K562 (cell line): Measurements from ENCODE around the gene HOXB6. TPM values are rescaled to one million over a fixed set of nuclear protein-coding genes. Genes with fewer than 3 reads are reported as not detected.

Experiments used
- DEAF1 ChIP-seq: fragments of 450-650 bp; formaldehyde crosslinking; IDR thresholded peaks from 2 replicates; pipeline ENCODE4 v1.4.0; 2020; ENCODE audit warnings: mild to moderate bottlenecking, moderate library complexity
- ELF4 ChIP-seq: fragments of 450-650 bp; formaldehyde crosslinking; IDR thresholded peaks from 2 replicates; pipeline ENCODE4 v1.4.0; 2022; ENCODE audit warnings: missing genetic modification characterization
- ESRRB ChIP-seq: fragments of 250-450 bp; sonication (Bioruptor Pico); IDR thresholded peaks from 2 replicates; pipeline ENCODE4 v1.5.0; 2020; ENCODE audit warnings: mild to moderate bottlenecking, moderate library complexity, borderline replicate concordance
- HDAC1 ChIP-seq, 2 experiments: fragments of 450-650 bp; IDR thresholded peaks; 2 replicates each; pipeline ENCODE4 v1.6.1; 2016 to 2017; ENCODE audit warnings: inconsistent platforms in 1 of 2, mild to moderate bottlenecking in 1 of 2, moderate library complexity in 1 of 2
- HNRNPK ChIP-seq: fragments of 200-400 bp; formaldehyde crosslinking; IDR thresholded peaks from one replicate; pipeline ENCODE4 v1.6.1; 2018; ENCODE audit warnings: mild to moderate bottlenecking, low read depth, low read length; ENCODE audit not compliant: poor library complexity, severe bottlenecking
- KDM1A ChIP-seq, 2 experiments: fragments of 450-650 bp; IDR thresholded peaks; 2 replicates each; pipeline ENCODE4 v1.6.1; 2016; ENCODE audit warnings: mild to moderate bottlenecking in 2 of 2
- KDM2B ChIP-seq: fragments of 250-450 bp; sonication (Bioruptor Pico); IDR thresholded peaks from 2 replicates; pipeline ENCODE4 v1.8.0; 2021; ENCODE audit warnings: mild to moderate bottlenecking, moderate library complexity
- KLF10 ChIP-seq: fragments of 250-450 bp; sonication (Bioruptor Pico); IDR thresholded peaks from 2 replicates; pipeline ENCODE4 v1.6.1; 2021; ENCODE audit warnings: matching md5 sums
- MAZ ChIP-seq, 2 experiments: fragments of 450-650 bp in 1 of 2; sonication (generic) in 1 of 2; formaldehyde crosslinking; IDR thresholded peaks in 1 of 2; conservative IDR thresholded peaks in 1 of 2; 2 replicates each; pipeline versions ENCODE4 v1.4.0 to v1.5.0; 2020; ENCODE audit warnings: mild to moderate bottlenecking in 1 of 2, missing genetic modification reagents in 1 of 2
- MECOM ChIP-seq: fragments of 250-450 bp; sonication (Bioruptor Pico); IDR thresholded peaks from 2 replicates; pipeline ENCODE4 v1.8.0; 2022; ENCODE audit warnings: inconsistent platforms
- RBM17 ChIP-seq: fragments of 200-400 bp; formaldehyde crosslinking; IDR thresholded peaks from 2 replicates; pipeline ENCODE4 v1.6.1; 2017; ENCODE audit warnings: low read depth, mild to moderate bottlenecking, low read length, borderline replicate concordance
- RBM25 ChIP-seq: fragments of 200-400 bp; formaldehyde crosslinking; IDR thresholded peaks from 2 replicates; pipeline ENCODE4 v1.6.1; 2018; ENCODE audit warnings: low read length, low read depth, moderate library complexity; ENCODE audit not compliant: severe bottlenecking
- SMARCE1 ChIP-seq: fragments of 450-650 bp; IDR thresholded peaks from 2 replicates; pipeline ENCODE4 v1.7.1; 2016; ENCODE audit warnings: mild to moderate bottlenecking
- TAL1 ChIP-seq: fragments of 450-650 bp; IDR thresholded peaks from 2 replicates; pipeline ENCODE4 v1.6.1; 2016; ENCODE audit warnings: mild to moderate bottlenecking
- TCF3 ChIP-seq: sonication (generic); formaldehyde crosslinking; IDR thresholded peaks from 2 replicates; pipeline ENCODE4 v1.4.0; 2020; ENCODE audit warnings: mild to moderate bottlenecking, missing genetic modification reagents
- TEAD1 ChIP-seq, 2 experiments: fragments of 450-650 bp in 1 of 2; sonication (generic) in 1 of 2; formaldehyde crosslinking; IDR thresholded peaks; 2 replicates each; pipeline versions ENCODE4 v1.4.0 to v1.8.0; 2020 to 2022; ENCODE audit warnings: mild to moderate bottlenecking in 2 of 2, missing genetic modification reagents in 1 of 2
- ZBTB11 ChIP-seq, 3 experiments: fragments of 200-800 bp in 1 of 3; fragments of 250-450 bp in 1 of 3; fragments of 450-650 bp in 1 of 3; sonication (Bioruptor Pico) in 1 of 3; sonication (Bioruptor generic) in 1 of 3; formaldehyde crosslinking in 1 of 3; IDR thresholded peaks; 2 replicates each; pipeline versions ENCODE4 v1.6.1 to v1.8.0; 2016 to 2022; ENCODE audit warnings: mild to moderate bottlenecking in 2 of 3, missing genetic modification characterization in 2 of 3, missing compliant biosample characterization in 1 of 3, moderate library complexity in 1 of 3
- ZFP91 ChIP-seq: sonication (generic); formaldehyde crosslinking; IDR thresholded peaks from 2 replicates; pipeline ENCODE4 v1.8.0; 2022; ENCODE audit warnings: mild to moderate bottlenecking, missing genetic modification reagents
- ZNF274 ChIP-seq: IDR thresholded peaks from 2 replicates; pipeline ENCODE4 v1.6.1; 2011; ENCODE audit warnings: low read depth, mild to moderate bottlenecking, low read length, moderate library complexity, borderline replicate concordance
- ZNF347 ChIP-seq: fragments of 450-650 bp; formaldehyde crosslinking; IDR thresholded peaks from 2 replicates; pipeline ENCODE4 v1.4.0; 2020; ENCODE audit warnings: low read depth, mild to moderate bottlenecking, moderate library complexity
- ZNF586 ChIP-seq: fragments of 450-650 bp; formaldehyde crosslinking; conservative IDR thresholded peaks from 2 replicates; pipeline ENCODE4 v1.4.0; 2020; ENCODE audit warnings: mild to moderate bottlenecking, moderate library complexity
- ZNF589 ChIP-seq: fragments of 200-800 bp; sonication (Bioruptor generic); IDR thresholded peaks from 2 replicates; pipeline ENCODE4 v1.6.1; 2016; ENCODE audit warnings: low read depth, missing genetic modification characterization, missing compliant biosample characterization
- polyA plus RNA-seq, 8 experiments: library from polyadenylated mRNA; depleted of rRNA in 4 of 8; stranded (reverse) in 5 of 8; unstranded in 3 of 8; fragments of >200 nt; fragmentation: Nextera tagmentation in 2 of 8; fragmentation: Illumina TruSeq in 1 of 8; extraction: Ambion mirVana in 2 of 8; extraction: Trizol in 1 of 8; gene quantifications; 2 replicates each; pipeline versions ENCODE4 v1.2.1 to v1.2.3, GENCODE V29; 2011 to 2014; ENCODE audit warnings: inconsistent platforms in 1 of 8, missing spikeins in 1 of 8
- total RNA-seq, 7 experiments: library from RNA; depleted of rRNA in 6 of 7; stranded (reverse); fragments of >200 nt in 6 of 7; fragmentation: Illumina TruSeq in 2 of 7; extraction: Trizol in 2 of 7; gene quantifications; 2 replicates each; pipeline versions ENCODE4 v1.2.1 to v1.2.3, GENCODE V29; 2011 to 2021; ENCODE audit warnings: low replicate concordance in 1 of 7

Gene HOXB6
- total and polyA plus RNA-seq, 9 of the 15 experiments (the other 6 are each of a cell fraction or from before 2014, with no cell fraction given) = 1.2 to 14.8 (median 4.9) TPM

GRCh38 chr17:48570325-48571023, 34.3 kb downstream of the HOXB6 start (continued):
- TF ChIP-seq RBM17 (no peak), ZBTB11 (CRISPR knock-in tag; IDR thresholded peaks at IDR 0.05) (no peak), ESRRB (CRISPR knock-in tag) (no peak), ZFP91 (CRISPR knock-in tag) (no peak), RBM25 (no peak), KDM1A (IDR thresholded peaks at IDR 0.05) (peak; percentile 48 to 57; a peak in 2 of 4 replicates), HNRNPK (no peak), TAL1 (peak; percentile 44), ELF4 (CRISPR knock-in tag) (no peak), KLF10 (CRISPR knock-in tag) (no peak), ZNF347 (CRISPR knock-in tag) (no peak), TEAD1 (CRISPR knock-in tag; IDR thresholded peaks at IDR 0.05) (no peak), ZNF589 (CRISPR knock-in tag) (no peak), MAZ (CRISPR knock-in tag; conservative IDR thresholded peaks at IDR 0.05 in 1 of 2, IDR thresholded peaks at IDR 0.05 in 1 of 2) (0 out of 4 replicates have a peak, but pooled peaks of 1 of the 2 experiments have one; percentile 22), SMARCE1 (0 out of 2 replicates have a peak, but pooled peaks have one; percentile 22), DEAF1 (CRISPR knock-in tag) (no peak), HDAC1 (IDR thresholded peaks at IDR 0.05) (peak in 1 of 2 experiments; percentile 42; a peak in 1 of 4 replicates), TCF3 (CRISPR knock-in tag) (peak; percentile 63), ZNF274 (no peak), ZNF586 (no peak), KDM2B (CRISPR knock-in tag) (no peak), MECOM (CRISPR knock-in tag) (no peak)
